ENCODE results near the gene CBX5. TPM values are rescaled to one million over a fixed set of nuclear protein-coding genes. Genes with fewer than 3 reads are reported as not detected.
"Not testable (repeated sequence)": the region's sequence is repeated elsewhere in the genome, so short reads cannot be mapped to it uniquely, and the experiment has no call there.

Gene CBX5
- 10 to 100 TPM; 40.9 to 42.0 TPM for total RNA-seq
- long read RNA-seq, full-length matches to known transcripts = 7 of 17 reads
- long read RNA-seq, partial matches to known transcripts = 4 of 17 reads
- long read RNA-seq, other reads (novel, unspliced or antisense) = 6 of 17 reads

DNA sequence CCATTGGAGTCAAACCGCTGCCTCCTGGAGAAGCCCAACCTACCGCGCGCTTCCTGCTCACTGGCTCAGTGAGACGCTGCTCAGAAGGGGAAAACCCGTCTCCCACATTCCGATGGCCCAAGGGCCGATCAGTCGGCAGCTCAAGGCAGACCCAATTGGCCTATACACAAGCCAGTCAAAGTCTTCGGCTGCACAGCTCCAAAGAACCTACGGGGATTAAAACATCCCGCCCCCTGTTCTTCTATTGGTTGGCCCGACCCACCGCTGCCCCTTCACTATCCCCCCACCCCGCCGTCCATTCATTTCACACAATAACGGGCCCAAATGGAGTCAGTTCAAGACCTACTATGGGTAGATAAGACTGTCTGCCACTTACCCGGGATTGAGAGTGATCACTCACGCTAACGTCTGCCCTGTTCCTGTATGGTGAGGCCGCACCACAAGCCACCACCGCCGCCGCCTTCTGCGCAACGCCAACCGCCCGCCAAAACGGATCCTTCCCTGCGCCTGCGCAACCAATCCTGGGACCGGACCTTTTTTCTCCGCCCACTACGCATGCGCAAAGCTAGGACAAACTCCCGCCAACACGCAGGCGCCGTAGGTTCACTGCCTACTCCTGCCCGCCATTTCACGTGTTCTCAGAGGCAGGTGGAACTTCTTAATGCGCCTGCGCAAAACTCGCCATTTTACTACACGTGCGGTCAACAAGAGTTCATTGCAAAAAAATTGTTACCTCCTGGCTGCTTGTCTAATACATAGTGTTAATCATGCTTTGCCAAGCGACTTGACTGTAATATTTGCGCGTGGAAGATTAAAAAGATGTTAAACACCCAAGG is at the start of gene CBX5:
TSS of gene CBX5 (minus strand) at position 491 of the 836 bp plus-strand sequence. CDS start 22,472 bp downstream, outside the sequence.
- ATAC-seq (peak; percentile 71), DNase-seq (peak; percentile 99)
- intact Hi-C loops (cut with DNase I, micrococcal nuclease) = no loop called here

DNA sequence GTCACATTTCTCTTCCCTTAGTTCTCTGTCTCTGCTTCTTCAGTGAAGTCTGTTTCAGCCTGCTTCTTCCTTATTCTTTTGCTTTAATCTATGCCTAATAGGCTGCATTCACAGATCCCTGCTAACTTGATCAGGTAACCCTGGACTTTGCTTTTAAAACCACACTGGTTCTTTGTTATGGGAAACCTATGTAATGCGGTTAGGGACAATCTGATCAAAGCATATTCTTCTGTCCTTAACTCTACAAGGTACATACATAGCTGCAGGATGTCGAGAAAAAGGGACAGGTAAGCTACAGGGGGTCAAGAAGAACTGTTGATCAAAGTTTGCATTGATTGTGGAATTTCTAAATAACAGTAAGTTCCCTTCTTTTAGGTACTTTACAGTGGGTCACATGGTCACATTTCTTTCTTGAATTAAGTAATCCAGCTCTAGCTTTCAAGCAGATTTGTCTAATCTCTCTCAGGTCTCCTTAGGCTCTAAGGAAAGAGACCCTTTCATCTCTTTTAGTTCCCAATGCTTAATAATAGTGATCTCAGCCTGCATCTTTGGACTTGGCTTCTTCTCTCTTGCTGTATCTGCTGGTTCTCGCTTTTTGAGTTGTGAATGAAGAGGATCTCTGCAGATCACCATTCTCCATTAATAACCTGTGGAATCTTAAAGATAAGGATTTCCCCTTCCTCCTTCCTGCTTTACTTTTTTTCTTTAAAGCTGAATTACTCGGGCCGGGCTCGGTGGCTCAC is 48.8 kb upstream of the CBX5 start:
- DNase-seq (no peak), ATAC-seq (no peak)
- intact Hi-C loops (cut with DNase I, micrococcal nuclease) = no loop called here

DNA sequence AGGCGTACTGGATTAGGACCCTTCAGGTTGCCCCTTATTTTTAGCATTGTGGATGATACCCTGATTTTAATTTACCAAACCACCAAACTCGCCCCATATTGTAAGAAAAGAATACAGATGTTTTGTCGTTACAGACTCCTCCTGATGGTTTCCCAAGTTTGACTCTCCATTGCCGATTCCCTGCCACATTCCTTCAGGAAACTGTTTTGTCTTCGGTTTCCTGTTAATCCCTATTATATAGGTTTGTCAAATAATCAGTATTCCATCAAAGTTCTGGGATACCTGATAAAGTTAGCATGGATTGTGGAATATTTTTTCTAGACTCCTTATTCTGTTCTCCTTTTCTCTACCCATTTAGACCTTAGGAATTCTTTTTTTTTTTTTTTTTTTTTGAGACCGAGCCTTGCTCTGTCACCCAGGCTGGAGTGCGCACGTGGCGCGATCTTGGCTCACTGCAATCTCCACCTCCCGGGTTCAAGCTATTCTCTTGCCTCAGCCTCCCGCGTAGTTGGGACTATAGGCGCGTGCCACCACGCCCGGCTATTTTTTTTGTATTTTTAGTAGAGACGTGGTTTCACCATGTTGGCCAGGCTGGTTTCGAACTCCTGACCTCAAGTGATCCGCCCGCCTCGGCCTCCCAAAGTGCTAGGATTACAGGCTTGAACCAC is 45.7 kb upstream of the CBX5 start:
- intact Hi-C loops (cut with DNase I, micrococcal nuclease); ATAC-seq; DNase-seq: not testable (repeated sequence)

DNA sequence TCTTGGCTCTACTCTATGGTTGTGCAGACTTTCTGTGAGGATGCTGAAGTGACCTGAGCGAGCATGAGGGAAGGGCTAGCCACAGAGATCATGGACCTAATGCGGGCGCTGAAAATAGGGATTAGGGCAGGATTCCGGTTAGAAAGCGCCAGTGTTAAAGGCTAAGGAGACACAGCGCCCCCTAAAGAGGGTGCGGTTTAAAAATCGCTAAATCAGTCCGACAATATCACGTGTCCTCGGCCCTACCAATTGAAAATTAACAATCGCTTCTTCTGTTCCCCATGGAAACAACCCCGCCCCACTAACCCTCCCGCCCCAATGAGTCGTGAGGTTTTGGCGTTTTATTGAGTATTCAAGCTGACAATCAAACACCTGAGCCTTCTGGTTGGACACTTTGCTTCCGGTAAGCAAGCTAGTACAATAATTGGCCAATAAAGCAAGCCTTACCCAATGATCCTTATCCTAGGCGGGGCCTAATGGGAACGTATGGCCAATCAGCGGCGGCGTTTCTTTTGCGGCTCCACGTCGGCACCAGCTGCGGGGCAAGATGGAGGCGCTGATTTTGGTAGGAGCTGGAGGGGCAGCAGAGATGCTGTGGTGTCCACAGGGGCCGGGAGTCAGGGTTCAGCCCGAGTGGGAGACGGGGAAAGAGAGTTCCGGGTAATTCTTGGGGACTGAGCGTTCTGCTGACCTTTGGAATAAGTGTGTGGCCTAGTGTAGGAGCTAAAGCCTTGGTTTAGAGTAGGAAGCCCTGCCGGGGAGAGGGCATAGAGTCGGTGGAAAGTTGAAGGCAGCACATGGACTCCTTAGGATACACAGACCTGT is 44.9 kb upstream of the CBX5 start, which contains the start of gene COPZ1:
TSS of gene COPZ1 (plus strand) at position 515 of the 825 bp plus-strand sequence. CDS start at position 548, 33 bp downstream.
- peak; percentile 96 to 97 for DNase-seq
- intact Hi-C loops (cut with DNase I, micrococcal nuclease) = no loop called here
- peak; percentile 96 for ATAC-seq

DNA sequence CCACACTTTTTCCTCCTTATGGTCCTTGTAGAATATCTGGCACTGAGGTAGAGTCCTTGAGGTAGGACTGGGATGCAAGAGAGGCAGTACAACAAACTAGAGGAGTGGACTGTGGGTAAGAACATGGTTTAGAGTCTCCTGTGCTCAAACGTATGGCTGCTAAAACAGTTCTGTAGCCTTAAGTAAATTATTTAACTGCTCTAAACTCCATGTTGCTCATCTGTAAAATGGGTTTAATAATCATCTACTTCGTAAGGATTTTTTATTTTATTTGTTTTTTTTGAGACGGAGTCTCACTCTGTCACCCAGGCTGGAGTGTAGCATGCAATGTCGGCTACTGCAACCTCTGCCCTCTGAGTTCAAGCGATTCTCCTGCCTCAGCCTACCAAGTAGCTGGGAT is 41.4 kb upstream of the CBX5 start:
- DNase-seq (no peak), ATAC-seq (no peak)
- intact Hi-C loops (cut with DNase I, micrococcal nuclease) = no loop called here

DNA sequence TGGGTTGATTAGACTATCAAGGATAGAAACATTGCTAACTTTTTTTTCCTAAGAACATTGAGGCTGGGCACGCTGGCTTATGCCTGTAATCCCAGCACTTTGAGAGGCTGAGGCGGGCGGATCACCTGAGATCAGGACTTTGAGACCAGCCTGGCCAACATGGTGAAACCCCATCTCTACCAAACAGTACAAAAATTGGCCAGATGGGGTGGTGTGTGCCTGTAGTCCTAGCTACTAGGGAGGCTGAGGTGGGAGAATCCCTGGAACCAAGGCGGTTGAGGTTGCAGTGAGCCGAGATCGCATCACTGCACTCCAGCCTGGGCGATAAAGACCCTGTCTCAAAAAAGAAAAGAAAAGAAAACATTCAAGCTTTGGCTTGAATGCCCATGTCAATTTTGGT is 32.4 kb upstream of the CBX5 start:
- not testable (repeated sequence) for DNase-seq, ATAC-seq

DNA sequence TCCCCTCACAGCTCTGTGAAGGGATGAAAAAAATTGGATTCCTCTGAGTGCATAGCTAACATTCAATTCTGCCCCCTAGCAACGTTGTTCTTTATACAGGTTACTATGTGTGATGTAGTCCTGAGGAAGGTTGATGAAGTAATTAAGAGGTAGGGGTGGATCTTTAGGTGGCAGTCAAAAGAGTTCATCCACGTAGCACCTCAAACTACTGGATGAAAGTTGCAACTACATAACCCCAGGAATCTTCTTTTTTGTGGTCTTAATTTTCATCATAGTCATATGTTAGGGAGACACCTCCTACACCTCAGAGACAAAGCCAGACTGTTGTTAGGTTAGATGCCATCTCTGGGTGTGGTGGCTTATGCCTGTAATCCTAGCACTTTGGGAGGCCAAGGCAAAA is 31.1 kb upstream of the CBX5 start:
- DNase-seq (no peak), ATAC-seq (no peak)
- intact Hi-C loops (cut with DNase I, micrococcal nuclease) = no loop called here

More for the DNA sequence above, 32.4 kb upstream of the CBX5 start:
- intact Hi-C loops (cut with DNase I, micrococcal nuclease) = not testable (repeated sequence)

DNA sequence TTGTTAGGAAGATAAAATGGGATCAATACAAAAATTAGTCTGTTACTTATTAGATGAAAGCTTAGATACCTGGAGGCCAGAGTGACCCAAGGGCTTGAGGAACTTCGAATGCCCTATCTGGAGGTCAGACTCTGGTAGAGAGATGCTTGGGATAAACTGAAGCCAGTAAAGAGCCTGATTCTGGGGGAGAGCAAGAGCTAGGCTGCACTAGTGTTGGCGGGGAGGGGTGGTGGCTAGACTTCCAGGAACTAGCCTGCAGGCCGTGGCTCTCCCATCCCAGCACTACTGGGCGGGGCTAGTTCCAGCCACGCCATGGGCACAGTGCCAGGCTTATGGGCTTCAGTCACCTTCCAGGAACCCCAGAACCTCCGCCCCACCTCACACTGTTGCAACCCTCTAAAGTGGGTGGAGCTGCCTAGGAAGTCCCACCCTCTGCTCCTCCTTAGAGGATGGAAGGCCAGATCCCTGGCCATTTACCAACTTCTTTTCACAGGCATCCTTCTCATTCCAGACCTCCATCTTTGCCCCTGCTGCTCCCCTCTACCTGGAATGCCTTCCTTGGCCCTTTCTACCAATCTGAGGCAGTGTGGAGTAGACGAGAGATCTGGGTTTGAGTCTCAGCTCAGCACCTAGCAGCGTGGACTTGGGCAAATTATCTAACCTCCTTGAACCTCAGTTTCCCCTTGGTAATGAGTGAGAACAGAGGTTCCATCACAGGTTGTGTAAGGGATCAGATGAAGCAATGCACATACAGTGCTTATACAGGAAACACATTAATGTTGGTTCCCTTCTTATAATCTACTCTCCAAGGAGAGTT is 27.2 kb upstream of the CBX5 start:
- intact Hi-C loops (cut with DNase I, micrococcal nuclease) = no loop called here
- ATAC-seq (peak; percentile 99), DNase-seq (peak; percentile 97)

DNA sequence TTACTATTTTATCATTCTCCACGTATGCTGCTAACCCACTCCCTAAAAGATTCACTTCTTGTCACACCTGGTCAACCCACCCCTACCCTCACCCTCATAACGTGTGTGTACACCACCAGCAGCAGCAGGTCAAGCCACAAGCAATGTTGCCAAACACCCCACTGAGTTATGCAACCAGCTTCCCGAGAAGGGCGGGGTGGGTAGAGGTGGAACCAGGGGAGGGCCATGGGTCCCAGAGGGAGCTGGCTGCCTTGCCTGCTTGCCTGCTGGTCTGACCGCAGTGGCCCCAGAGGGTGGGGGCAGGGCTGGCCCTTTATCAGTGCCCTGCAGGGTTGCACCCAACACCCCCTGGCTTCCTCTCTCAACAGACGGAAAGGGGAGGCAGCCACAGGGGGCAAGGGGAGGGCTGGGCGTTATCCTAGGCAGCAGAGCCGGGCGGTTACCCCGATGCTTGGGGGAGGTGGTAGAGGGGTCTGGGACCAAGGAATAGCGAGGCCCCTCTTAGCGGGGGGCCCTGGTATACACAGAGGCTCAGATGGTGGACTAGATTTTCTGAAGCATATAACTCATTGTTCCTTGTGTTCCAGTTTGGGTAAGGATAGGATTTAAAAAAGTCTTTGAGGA is 24.4 kb upstream of the CBX5 start:
- ATAC-seq (peak; percentile 42), DNase-seq (peak; percentile 60 to 80)
- intact Hi-C loops (cut with DNase I, micrococcal nuclease) = no loop called here

DNA sequence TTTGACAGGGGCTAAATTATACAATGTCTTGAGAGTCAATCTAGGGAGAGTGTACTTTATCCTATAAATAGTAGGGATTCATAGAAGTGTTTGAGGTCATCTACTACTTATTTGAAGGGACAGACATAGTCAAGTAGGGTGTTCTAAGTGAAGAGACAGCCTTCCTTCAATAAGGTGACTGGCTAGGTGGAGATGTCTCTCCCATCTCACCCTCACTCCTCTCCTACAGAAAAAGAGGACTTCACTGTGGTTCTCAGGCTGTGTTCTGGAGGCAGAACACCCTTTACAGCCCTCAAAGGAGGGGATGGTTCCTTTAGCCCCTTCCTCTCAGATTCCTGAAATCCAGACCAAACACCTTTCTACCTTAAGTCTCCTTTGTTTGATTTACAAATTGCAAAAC is 23.7 kb upstream of the CBX5 start:
- DNase-seq (no peak), ATAC-seq (no peak)
- intact Hi-C loops (cut with DNase I, micrococcal nuclease) = no loop called here

DNA sequence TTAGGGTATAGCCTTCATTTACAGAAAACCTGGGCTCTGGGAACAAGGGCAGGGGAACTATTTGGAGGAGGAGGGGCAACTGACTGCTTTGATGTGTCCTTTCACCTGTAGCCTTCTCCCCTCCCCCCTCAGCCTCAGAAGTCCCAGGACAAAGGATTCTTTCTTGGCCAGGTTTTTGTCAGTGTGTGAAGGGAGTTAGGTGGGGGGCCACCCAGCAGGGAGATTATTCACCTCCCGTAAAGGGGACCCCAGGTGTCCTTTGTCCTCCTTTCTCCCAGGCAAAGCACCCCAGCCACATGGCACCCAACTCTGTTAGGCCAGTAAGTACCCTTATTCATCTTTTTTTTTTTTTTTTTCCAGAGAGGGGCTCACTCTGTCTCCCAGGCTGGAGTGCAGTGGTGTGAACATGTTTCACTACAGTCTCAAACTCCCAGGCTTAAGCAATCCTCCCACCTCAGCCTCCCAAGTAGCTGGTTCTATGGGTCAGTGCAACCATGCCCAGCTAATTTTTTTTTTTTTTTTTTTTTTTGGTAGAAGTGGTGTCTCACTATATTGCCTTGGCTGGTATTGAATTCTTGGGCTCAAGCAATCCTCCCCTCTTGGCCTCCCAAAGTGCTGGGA is 21.6 kb upstream of the CBX5 start:
- DNase-seq = no peak
- no peak for ATAC-seq
- intact Hi-C loops (cut with DNase I, micrococcal nuclease) = no loop called here

DNA sequence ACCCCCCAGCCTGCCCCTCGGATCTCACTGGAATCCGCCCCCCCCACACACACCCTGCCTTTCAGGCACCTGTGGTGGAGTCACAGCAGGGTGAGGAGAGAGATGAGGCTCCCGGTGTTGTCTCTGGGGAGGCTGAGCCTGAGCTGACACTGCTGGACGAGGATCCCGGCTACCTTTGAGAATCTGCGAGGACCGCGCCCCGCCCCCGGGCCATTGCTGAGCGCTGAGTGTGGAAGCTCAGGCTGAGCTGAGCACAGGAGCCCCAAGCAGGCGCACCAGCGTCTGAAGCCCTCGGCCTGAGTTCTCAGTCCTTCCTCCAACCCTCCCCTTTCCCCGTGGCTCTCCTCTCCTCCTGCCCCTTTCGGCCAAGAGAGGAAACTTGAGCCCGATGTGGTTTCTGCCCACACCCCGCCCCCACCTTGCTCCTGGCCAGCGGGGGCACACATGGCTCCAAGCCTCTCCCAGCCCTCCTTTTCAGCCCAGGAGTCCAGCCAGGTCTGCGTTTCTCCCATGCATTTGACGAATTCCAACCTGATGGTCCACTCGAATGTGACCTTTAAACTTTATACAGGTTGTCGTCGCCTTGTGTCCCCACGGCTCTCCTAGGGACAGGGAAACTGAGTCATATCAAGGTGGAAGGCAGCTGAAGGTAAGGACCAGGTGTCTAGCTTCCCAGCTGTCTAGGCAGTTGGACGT is 21.0 kb upstream of the CBX5 start, which contains the start of gene NFE2:
TSS of gene NFE2 (minus strand) at position 284 of the 696 bp plus-strand sequence. CDS start 5,767 bp downstream, outside the sequence.
- DNase-seq (peak in 1 of 2 donors; percentile 60), ATAC-seq (peak; percentile 71)
- intact Hi-C loops (cut with DNase I, micrococcal nuclease) = no loop called here

DNA sequence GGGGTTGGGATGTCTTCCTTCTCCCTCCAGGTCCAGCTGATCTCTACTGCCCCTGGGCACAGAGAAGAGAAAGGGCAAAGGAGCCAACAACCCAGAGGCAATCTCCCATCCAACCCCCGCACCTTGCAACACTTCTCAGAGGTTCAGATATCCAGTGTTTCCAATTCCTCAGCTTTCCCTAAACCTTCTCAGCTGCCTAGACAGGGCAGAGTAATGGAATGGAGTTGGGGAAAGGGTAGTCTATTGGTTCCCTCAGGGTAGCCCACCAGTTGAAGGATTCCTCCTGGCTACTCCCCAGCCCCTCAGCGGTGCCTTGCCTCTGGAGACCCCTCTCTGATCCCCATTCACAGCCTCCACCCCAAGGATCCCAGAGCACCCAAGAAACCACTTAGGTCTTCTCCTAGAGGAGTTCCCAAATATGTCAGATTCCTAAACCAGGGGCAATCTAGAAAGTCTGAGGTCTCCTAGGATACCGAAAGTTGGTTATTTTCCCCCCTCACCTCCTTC is 20.4 kb upstream of the CBX5 start:
- intact Hi-C loops (cut with DNase I, micrococcal nuclease) = no loop called here
- DNase-seq = no peak
- no peak for ATAC-seq

DNA sequence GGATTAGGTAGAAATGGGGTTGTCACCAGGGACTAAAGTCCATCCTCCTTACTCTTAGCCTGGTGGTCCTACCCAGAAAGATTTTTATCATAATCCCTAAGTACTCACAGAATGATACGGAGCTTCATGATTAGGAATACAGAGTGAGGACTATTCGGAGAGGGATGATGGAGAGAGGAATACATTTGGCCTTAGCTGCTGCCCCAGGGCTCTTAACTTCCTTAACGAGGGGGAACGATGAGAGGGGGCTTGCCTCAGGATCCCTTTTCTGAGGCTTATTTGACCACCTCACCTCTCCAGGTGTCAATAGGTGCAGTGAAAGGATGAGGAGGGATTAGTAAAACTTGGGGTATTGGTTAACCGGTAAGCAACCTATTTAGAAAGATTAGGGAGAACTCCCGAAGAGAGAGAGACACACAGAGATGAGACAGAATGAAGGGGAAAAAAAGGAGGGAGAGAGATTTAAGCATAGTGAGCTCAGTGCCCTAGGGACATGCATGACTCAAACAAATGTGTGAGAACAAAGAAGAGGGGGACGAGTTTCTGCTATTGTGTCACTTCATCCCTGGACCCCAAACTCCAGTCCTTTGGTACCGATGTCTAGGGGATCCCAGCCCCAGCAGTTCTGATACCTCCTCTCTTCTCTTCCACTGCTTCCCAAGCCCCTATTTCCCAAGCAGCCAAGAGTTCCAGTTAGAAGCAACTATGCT is 19.7 kb upstream of the CBX5 start:
- intact Hi-C loops (cut with DNase I, micrococcal nuclease) = loop anchor here in 1 of 2 donors (5.0 kb wide), 1 partner anchor 63 kb away; the partner anchor contains the start of gene GPR84
- DNase-seq = no peak
- ATAC-seq = no peak

DNA sequence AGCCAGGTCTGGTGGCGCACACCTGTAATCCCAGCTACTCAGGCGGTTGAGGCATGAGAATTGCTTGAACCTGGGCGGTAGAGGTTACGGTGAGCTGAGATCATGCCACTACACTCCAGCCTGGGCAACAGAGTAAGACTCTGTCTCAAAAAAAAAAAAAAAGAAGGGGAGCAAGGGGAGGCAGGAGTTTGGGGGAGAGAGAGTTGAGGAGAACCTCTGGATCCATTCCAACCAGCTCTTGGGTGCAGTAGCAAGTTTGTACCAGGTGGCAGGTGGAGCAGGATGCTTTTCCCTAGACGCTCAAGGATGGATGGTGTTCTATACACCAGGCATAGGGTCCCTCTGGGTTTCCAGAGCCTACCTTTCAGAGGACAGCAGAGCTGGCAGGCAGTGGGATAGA is 19.0 kb upstream of the CBX5 start:
- DNase-seq = no peak
- intact Hi-C loops (cut with DNase I, micrococcal nuclease) = loop anchor here in 1 of 2 donors (5.0 kb wide), 1 partner anchor 63 kb away; the partner anchor contains the start of gene GPR84
- no peak for ATAC-seq
